GM19395 (cell line): ENCODE data around the gene BPIFB2.

Experiments
- ATAC-seq: cut with Tn5 transposase; IDR thresholded peaks from one replicate; pipeline ENCODE4 v1.9.1; 2021; ENCODE audit warnings: mild to moderate bottlenecking, moderate library complexity; ENCODE audit not compliant: unreplicated experiment

BPIFB2 gene

DNA sequence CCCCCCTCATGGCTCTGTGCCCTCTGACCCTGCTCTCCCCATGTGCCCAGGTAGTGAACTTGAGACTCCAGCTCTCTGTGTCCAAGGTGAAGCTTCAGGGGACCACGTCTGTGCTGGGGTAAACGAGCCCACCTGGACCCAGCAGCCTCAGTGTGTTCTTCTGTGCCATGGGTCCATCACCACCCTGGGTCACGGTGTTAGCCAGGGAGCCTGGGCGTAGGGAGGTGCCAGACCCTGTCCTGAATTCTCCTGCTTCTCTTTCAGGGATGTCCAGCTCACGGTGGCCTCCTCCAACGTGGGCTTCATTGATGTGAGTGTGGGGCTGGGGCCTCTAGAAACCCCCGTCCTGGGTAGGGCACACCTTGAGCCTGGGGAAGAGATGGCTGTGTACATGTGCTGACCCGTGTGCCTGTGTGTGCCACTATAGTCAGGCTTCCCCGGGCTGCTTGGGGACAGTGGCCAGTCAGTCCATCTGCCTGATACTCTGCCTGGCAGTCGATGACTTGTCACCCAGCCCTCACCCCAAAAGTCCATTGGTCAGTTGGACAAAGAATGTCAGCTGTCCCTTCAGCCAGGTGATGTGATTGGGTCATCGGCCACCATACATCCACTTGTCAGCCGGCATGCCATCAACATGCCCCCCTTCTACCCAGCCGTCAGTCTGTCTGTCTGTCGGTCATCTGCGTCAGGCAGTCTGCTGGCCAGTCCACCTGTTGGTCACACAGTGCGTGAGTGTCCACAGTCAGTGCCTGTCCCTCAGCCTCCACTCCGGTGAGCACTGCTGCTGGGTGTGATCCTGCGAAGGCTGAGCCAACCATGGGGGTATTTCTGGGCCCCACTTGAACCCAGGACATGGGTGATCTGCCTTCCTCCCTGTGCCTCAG is 13.0 kb downstream of the BPIFB2 start:
- ATAC-seq, result no peak

DNA sequence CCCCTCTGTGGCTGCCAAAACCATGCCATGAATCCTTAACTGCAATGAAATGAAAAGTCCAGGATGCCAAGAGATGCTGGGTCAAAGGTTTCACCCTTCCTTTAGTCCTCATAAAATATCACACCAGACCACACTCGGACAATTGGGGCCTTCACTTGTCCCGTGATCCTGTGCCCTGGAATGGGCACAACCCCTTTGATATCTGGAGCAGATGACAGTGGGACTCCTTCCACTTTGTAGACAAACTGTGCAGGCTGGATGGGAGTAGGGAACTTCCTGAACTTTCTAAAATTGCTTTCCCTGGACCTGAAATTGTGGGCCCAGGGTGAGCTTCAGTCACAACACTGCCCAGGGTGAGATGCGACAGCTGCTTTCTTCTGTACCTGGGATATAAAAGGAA is 14.4 kb downstream of the BPIFB2 start:
- no peak for ATAC-seq

GRCh38 chr20:33022289-33022688 is 14.8 kb downstream of the BPIFB2 start:
- no peak for ATAC-seq

- ATAC-seq, result no peak
Measured at GRCh38 chr20:33022694-33023438, 15.4 kb downstream of the BPIFB2 start.

DNA sequence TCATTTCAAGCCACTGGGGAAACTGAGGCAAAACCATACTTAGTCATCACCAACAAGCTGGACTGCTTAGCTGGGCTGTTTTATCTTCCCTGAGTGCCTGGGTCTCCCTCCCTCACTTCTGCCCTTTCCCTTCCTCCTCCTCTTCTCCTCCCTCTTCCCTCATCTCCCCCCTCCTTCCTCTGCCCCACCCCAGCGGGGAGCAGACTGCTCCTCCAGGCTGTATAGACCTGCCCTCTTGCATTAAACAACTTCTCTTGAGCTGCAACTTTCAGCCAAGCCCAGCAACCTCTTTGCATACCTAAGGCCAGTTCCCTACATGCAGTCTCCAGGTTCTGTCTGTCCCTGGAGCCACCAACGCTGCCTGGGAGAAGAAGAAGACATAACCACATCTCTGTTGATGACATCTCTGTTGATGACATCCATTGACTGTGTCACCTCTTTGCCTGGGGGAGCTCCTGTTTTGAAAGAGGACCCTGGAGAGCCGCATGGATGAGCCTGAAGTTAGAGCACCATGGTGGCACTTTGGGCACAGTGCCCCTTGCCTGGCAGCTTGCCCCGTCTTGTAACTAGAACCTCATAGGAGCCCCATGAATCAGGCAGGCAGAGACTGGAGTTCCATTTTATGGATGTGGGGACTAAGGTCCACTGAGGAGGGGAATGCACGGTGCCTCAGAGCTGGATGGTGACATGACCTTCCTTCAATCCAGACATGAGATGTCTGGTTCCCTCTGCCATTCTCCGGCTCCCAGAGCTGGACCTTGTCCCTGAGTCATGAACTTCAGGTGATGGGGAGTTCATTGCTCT is 16.1 kb downstream of the BPIFB2 start:
- ATAC-seq, result no peak

- no peak for ATAC-seq
Measured at GRCh38 chr20:33024243-33024560, 16.7 kb downstream of the BPIFB2 start.

DNA sequence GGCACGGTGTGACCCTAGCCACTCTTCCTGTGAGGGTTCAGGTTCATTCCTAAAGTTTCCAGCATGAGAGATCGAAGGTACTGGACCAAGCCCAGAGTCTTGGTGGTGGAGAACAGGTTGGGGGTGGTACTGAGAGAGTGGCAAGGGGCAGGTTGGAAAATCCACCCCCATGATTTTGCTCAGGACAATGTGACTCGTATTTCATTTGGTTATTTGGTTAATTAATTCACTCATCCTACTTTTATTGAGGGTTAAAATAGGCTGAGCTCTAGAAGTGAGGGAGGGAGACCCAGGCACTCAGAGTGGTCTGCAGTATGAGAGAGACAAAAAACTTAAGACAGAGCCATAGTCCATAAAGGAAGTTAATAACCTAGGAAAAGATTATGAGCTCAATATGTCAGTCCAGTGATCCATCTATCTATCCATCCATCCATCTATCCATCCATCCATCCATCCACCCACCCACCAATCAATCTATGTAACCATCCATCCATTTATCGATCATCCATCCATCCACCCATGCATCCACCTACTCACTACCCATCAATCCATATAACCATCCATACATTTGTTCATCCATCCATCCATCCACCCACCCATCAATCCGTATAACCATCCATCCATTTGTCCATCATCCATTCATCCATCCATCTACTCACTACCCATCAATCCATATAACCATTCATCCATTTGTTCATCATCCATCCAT is 17.3 kb downstream of the BPIFB2 start:
- no peak for ATAC-seq

- ATAC-seq, result no peak
Measured at GRCh38 chr20:33025318-33025876, 17.9 kb downstream of the BPIFB2 start.

DNA sequence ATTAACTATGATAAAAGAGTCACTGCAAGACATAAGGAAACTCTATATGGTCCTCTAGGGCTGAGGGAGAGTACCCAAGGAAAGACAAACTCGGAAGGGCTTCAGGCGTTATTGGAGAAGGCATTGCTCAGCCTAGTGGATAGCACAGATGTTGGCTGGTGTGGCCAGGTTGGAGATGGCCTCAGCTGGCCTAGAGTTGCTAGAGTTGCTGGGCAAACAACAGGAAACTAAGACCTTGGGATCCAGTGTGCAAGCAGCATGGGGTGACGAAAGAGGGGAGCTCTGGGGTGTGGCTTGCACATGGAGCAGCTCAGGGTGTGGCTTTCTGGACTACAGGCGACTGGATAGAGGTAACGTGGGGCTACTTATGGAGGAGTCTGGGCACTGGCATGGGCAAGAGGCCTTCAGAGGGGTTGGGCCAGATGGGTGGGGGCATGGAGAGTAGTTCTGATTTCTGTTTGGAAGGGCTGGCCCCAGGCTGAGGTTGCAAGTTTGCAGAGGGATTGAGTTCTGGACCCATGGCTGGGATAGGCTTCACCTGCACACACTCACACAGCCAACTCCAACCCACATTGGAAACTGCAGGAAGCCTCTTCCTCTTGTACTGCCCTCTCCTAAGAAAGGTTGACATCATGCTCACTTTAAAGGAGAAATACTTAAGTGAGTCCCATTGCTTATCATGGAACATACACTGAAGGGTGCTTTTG is 18.7 kb downstream of the BPIFB2 start:
- no peak for ATAC-seq

GRCh38 chr20:33026779-33027759 is 19.6 kb downstream of the BPIFB2 start:
- ATAC-seq, result no peak

DNA sequence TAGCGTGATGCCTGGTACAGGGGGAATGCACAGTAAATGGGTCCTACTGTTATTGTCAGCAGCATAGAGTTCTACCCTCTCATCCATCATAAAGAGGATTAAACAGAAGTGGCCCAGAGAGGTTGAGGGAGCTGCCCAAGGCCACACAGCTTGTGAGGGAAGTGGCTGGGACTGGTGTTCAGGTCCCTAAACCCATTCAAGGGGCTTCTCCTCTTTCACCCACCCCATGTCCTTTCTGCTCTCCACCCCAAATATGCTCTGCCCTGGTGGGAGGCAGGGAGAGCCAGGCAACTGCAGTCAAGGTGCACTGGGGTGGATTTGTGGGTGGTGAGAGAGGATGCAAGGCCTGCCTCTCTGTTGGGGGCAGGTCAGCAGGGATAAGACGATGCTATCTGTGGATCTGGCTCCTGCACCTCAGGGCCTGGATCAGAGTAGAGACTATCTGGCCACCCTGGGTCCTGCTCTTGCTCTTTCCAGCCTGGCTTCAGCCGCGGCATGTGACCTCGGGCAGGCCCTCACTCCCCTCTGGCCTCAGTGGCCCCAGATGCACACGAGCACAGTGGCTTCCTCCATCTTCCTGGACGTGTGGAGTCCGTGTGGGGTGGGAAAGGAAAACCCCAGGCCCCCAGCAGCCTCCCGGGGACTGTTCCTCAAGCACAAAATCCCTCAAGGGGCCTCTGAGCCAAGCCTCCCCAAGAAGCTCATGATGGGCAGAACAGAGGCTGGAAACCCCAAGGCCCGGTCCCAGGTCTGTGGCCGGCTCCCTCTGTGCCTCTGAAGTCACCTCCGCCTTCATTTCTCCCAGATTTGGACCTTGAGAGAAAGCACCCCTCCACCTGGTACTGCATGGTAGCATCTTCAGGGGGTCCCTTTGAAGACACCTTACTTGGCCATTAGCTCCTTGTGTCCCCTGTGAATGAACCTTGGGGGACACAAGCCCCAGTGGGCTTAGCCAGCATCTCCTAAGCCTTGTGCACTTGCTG is 20.6 kb downstream of the BPIFB2 start:
- no peak for ATAC-seq

DNA sequence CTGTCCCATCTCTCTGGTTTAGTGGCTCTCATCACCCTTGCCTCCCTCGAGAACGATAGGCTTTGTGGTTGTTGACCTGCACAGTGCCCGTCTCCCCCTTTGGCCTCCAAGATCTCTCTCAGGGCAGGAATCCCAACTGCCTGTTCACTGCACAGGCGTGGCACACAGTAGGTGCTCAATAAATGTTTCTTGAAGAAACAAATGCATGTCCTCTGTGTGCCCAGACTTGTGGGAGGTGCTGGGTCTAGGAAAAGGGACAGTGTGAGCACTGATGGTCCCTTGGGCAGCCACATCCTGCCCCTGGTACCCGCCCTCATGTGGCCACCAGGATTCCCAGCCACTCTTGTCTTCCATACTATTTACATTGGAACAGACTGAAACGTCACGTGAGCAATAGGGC is 21.4 kb downstream of the BPIFB2 start:
- no peak for ATAC-seq

GRCh38 chr20:33030076-33030475 is 22.6 kb downstream of the BPIFB2 start:
- ATAC-seq, result no peak

- ATAC-seq, result no peak
Measured at GRCh38 chr20:33030569-33030968, 23.1 kb downstream of the BPIFB2 start.

DNA sequence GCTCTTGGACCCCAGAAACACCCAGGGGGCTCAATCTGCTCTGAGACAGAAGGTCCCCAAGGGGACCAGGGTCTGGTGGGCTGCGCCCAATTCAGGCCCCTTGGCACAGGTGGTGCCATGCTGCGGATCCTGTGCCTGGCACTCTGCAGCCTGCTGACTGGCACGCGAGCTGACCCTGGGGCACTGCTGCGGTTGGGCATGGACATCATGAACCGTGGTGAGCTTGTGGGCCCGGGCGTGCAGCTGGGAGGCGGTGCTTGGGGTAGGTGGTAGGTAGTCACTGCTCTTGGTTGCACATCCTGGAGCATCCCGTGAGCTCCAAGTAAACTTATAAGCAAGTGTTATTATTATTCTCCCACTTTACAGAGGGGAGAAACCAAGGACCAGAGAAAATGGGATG is 24.0 kb downstream of the BPIFB2 start, which contains the start of gene BPIFB6:
BPIFB6 (plus strand) TSS at position 118 of the 400 bp plus-strand sequence; CDS start at position 118, 0 bp downstream.
- ATAC-seq, result no peak

GRCh38 chr20:33032555-33032954 is 25.1 kb downstream of the BPIFB2 start:
- ATAC-seq, result no peak

GRCh38 chr20:33033381-33033780 is 25.9 kb downstream of the BPIFB2 start:
- ATAC-seq, result no peak
